Activated naive CD4-positive, alpha-beta T cell treated with anti-CD3 and anti-CD28 coated beads for 36 hours (primary cell): Measurements from ENCODE around the gene ZFYVE19. TPM values are rescaled to one million over a fixed set of nuclear protein-coding genes. Genes with fewer than 3 reads are reported as not detected.
"Not testable (repeated sequence)": the region's sequence is repeated elsewhere in the genome, so short reads cannot be mapped to it uniquely, and the experiment has no call there.

ENCODE experiments used
- CTCF ChIA-PET: fragments of 350-600 bp; sonication (Branson Sonifier 250); formaldehyde crosslinking; loops from one replicate; lab custom pipeline; 2021; ENCODE audit warnings: antibody characterized with exemption; lab: Charles Lee
- DNase-seq: peaks from one replicate; pipeline ENCODE4 v3.0.0-alpha.2; 2020
- H3K27ac Mint-ChIP-seq: one replicate; pipeline ENCODE4 v1.8.0; 2021; ENCODE audit warnings: mild to moderate bottlenecking, mixed read lengths
- H3K27me3 Mint-ChIP-seq: one replicate; pipeline ENCODE4 v1.8.0; 2021; ENCODE audit warnings: low read depth, mixed read lengths
- H3K36me3 Mint-ChIP-seq: one replicate; pipeline ENCODE4 v1.8.0; 2021; ENCODE audit warnings: low read depth, mixed read lengths
- H3K4me1 Mint-ChIP-seq: one replicate; pipeline ENCODE4 v1.8.0; 2021; ENCODE audit warnings: low read depth, mixed read lengths
- H3K4me3 Mint-ChIP-seq: one replicate; pipeline ENCODE4 v1.8.0; 2021; ENCODE audit warnings: mild to moderate bottlenecking, moderate library complexity, mixed read lengths
- H3K9me3 Mint-ChIP-seq: one replicate; pipeline ENCODE4 v1.8.0; 2021; ENCODE audit warnings: mixed read lengths
- intact Hi-C: fragments of 100-400 bp; cut with micrococcal nuclease; formaldehyde crosslinking; loops from one replicate; pipeline ENCODE4 v1.15.1; 2023
- total RNA-seq, 2 experiments: library from RNA; stranded (reverse); gene quantifications; one replicate each; pipeline ENCODE4 v1.2.3, GENCODE V29; 2021

ZFYVE19 gene
- total RNA-seq, 2 experiments from 2014 or later = 15.4 to 17.0 TPM

DNA sequence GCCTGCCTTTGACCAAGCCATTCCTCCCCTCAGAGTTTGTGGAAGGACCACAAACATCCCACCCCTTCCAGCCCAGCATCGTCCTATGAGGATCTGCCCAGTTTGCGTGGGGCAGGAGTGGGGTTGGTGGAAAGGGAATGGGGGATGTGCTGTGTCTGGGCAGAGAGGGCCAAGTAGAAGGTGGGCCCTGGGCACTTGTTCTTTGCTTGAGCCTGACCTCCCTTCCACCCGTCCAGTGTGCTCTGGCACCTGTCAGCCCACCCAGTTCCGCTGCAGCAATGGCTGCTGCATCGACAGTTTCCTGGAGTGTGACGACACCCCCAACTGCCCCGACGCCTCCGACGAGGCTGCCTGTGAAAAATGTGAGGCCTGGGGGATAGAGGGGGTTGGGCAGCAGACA, 47.3 kb downstream of the ZFYVE19 start:
- no peak overlapping the region for H3K4me3 Mint-ChIP-seq

DNA sequence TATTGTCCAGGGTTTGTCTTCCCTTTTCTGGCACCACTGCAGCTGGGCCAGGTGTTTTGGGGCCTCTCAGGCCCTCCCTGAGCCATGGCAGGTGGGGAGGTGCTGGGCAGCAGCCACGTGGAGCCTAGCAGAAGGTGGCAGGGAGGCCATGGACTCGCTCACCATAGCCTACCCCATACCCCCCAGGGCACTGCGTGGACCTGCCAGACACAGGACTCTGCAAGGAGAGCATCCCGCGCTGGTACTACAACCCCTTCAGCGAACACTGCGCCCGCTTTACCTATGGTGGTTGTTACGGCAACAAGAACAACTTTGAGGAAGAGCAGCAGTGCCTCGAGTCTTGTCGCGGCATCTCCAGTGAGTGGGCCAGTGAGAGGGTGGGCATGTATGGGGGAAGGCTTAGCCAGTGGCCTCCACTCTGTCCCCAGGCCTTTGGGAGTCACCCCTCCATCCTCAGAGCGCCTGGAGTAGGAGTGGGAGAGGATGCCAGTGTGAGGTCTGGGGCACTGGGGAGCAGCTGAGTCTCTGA, 48.9 kb downstream of the ZFYVE19 start:
- Mint-ChIP-seq H3K4me1 (peaks cover 11% of the 10 kb centered on the region), H3K36me3 (no peaks in the 10 kb centered on the region), H3K9me3 (no peaks in the 10 kb centered on the region), H3K27ac (no peak overlapping the region), H3K27me3 (no peaks in the 10 kb centered on the region), H3K4me3 (no peak overlapping the region)
- intact Hi-C loops = no loop called here
- CTCF ChIA-PET = interaction anchor here (0.7 to 14.2 kb wide), 2 partner anchors 8 to 45 kb away, joined by 3 to 393 read pairs; partner anchors contain the start of gene VPS18
- DNase-seq = no peak

More for the DNA sequence above, 47.3 kb downstream of the ZFYVE19 start:
- no peak for DNase-seq
- H3K4me1 Mint-ChIP-seq = peaks cover 9% of the 10 kb centered on the region
- H3K27ac Mint-ChIP-seq = no peak overlapping the region
- H3K9me3 Mint-ChIP-seq = no peaks in the 10 kb centered on the region
- H3K27me3 Mint-ChIP-seq = no peaks in the 10 kb centered on the region
- CTCF ChIA-PET = interaction anchor here (14.2 kb wide), 1 partner anchor 47 kb away, joined by 393 read pairs; the partner anchor contains the start of gene VPS18
- intact Hi-C loops = no loop called here
- H3K36me3 Mint-ChIP-seq = no peaks in the 10 kb centered on the region

DNA sequence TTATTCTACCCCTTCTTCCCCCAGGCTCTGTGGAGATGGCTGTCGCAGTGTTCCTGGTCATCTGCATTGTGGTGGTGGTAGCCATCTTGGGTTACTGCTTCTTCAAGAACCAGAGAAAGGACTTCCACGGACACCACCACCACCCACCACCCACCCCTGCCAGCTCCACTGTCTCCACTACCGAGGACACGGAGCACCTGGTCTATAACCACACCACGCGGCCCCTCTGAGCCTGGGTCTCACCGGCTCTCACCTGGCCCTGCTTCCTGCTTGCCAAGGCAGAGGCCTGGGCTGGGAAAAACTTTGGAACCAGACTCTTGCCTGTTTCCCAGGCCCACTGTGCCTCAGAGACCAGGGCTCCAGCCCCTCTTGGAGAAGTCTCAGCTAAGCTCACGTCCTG, 49.9 kb downstream of the ZFYVE19 start:
- CTCF ChIA-PET = interaction anchor here (0.6 to 14.2 kb wide), 8 partner anchors 10 to 405 kb away, joined by 3 to 393 read pairs (median 5); partner anchors contain the start of genes PPP1R14D, SPINT1 and VPS18

DNA sequence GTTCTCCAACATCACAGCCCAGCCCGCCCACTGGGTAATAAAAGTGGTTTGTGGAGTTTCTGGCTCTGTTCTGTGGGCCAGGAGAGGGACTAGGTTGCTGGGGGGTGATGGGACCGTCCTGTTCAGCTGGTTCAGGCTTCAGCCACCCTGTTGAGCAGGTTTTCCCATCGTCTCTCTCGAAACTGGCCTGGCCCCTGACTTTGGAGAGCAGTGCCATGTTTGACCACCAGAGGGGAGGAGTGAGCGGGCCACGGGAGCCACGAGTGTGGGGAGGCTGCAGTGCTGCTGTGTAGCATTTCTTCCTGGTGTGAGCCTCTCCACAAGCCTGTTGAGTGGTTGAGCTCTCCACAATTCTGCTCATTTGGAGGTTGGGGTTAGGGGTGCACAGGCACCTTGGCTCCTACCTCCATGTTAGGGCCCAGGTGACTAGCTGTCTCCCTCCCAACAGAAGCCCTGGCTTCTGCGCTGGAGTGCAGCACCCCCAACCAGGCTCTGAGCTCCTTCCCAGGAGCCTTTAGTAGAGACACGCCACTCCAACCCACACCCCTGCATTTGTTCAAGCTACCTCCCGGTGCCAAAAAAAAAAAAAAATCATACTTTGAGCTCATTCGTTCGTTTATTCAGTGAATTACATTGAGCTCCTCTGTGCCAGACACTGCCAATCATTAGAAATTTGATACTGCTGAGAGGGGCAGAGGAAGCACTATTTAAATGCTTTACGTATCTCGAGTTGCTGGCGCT, 50.9 kb downstream of the ZFYVE19 start:
- Mint-ChIP-seq H3K27ac (no peak overlapping the region), H3K4me3 (no peak overlapping the region), H3K27me3 (no peaks in the 10 kb centered on the region), H3K9me3 (no peaks in the 10 kb centered on the region), H3K36me3 (no peaks in the 10 kb centered on the region), H3K4me1 (peaks cover 11% of the 10 kb centered on the region)
- CTCF ChIA-PET = interaction anchor here (0.5 to 14.2 kb wide), 32 partner anchors 11 to 592 kb away, joined by 3 to 393 read pairs (median 4); partner anchors contain the start of genes DNAJC17, PPP1R14D, SPINT1 and VPS18
- DNase-seq = peak; percentile 85
- intact Hi-C loops = loop anchor here (2.0 kb wide), 1 partner anchor 15 kb away; no protein-coding TSS in a partner anchor

More for the DNA sequence above, 49.9 kb downstream of the ZFYVE19 start:
- intact Hi-C loops = no loop called here
- Mint-ChIP-seq H3K4me1 (peaks cover 11% of the 10 kb centered on the region), H3K36me3 (no peaks in the 10 kb centered on the region), H3K9me3 (no peaks in the 10 kb centered on the region), H3K27ac (no peak overlapping the region), H3K4me3 (no peak overlapping the region), H3K27me3 (no peaks in the 10 kb centered on the region)
- DNase-seq = no peak

DNA sequence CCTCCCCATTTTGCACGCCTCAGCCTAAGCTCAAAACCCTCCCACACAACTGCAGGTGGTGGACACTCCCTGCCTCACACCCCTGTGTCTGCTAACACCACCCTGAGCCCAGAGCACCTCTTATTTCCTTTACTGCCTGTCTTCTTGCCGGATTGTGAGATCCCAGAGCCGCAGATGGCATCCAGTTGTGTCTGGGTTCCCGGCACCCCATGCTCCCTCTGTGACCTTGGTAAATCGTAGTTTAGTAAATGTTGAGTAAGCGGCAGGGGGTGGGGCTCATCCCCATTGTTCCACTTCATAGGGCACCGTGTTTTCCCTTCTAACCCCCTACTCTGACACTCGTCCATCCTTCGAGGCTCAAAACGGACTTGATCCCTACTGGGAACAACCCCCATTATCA, 51.8 kb downstream of the ZFYVE19 start:
- no peaks in the 10 kb centered on the region for H3K27me3 Mint-ChIP-seq
- H3K36me3 Mint-ChIP-seq = no peaks in the 10 kb centered on the region
- CTCF ChIA-PET = interaction anchor here (0.5 to 14.2 kb wide), 22 partner anchors 12 to 555 kb away, joined by 3 to 393 read pairs (median 4); partner anchors contain the start of genes SPINT1 and VPS18
- H3K4me1 Mint-ChIP-seq = peaks cover 11% of the 10 kb centered on the region
- H3K27ac Mint-ChIP-seq = no peak overlapping the region
- H3K9me3 Mint-ChIP-seq = no peaks in the 10 kb centered on the region
- no peak for DNase-seq
- intact Hi-C loops = loop anchor here (1.0 to 2.0 kb wide), 2 partner anchors 14 to 36 kb away; partner anchors contain the start of gene VPS18
- no peak overlapping the region for H3K4me3 Mint-ChIP-seq

DNA sequence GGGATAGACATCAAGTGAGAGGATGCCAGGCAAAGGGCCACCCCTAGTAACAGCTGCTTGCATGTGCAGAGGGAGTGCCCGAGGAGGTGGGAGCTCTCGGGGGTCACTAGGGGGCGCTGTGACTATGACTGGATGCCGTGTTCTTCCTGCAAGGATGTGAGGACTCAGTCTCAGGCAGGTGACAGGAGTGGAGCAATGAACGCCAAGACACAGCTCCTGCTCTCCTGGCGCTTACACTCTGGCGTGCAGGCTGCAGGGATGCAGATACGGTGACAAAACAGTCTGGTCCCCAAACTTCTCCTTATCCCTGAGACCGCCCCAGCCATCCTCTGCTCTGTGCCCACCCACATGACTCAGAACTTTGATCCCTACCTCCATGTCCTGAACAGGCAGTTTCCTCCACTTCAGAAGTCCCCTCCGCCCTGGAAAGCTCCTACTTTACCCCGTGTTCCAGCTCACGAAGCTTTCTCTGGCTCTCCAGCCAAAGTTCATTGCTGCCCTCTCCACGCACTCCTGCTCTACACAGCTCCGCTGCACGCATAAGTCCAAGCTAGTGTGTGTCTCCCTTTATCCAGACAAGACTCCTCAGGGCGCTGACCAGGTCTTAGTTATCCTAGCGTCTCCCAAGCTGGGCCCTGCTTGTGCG, 52.4 kb downstream of the ZFYVE19 start:
- Mint-ChIP-seq H3K9me3 (no peaks in the 10 kb centered on the region), H3K27me3 (no peaks in the 10 kb centered on the region), H3K4me1 (peaks cover 11% of the 10 kb centered on the region), H3K36me3 (no peaks in the 10 kb centered on the region), H3K4me3 (no peak overlapping the region), H3K27ac (no peak overlapping the region)
- CTCF ChIA-PET = interaction anchor here (0.6 to 14.2 kb wide), 23 partner anchors 13 to 1436 kb away, joined by 3 to 393 read pairs (median 3); partner anchors contain the start of genes DNAJC17, RAD51, SPINT1 and VPS18
- intact Hi-C loops = loop anchor here (1.0 to 2.0 kb wide), 2 partner anchors 13 to 35 kb away; partner anchors contain the start of gene VPS18
- peak; percentile 96 for DNase-seq

DNA sequence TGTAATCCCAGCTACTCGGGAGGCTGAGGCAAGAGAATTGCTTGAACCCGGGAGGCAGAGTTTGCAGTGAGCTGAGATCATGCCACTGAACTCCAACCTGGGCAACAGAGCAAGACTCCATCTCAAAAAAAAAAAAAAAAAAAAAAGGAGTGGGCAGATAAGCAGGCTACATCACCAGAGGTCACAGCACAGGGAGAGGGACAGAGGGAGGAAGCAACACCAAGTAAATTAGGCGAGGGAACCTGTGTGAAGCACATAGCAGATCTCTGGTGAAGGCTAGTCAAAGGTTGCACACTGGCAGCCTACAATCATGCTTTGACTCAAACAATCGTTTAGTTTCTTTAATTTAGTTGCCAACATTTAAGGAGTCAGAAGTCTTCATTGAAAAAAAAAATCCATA, 54.3 kb downstream of the ZFYVE19 start:
- CTCF ChIA-PET = interaction anchor here (0.6 to 14.2 kb wide), 2 partner anchors 40 to 52 kb away, joined by 3 to 393 read pairs; partner anchors contain the start of gene VPS18
- not testable (repeated sequence) for H3K27ac Mint-ChIP-seq

DNA sequence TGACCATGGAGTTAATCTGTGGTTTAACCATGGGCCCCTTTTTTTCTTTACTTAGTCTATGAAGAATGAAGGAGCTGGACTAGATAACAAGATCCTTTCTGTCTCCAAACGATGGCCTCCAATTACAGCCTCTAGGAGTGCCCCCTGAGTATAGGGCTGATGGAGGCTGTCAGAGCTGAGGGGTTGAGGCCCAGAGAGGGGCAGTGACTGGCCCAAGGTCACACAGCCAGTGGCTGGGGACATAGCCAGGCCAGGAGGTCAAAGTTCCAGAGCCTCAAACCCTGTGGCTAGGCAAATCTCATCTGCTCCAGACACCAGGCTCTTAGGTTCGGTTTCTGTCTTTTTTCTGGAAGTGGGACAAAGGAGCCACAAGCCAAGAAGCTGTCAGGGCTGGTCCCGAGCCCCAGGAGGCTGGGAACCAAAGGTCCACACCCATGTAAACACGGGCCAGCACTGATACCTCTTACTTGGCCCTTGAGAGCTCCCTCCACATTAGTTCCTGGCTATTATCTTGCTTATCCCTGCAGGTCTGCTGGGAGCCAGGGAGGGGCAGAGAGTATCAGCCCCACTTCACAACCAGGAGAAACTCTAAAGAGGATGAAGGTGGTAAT, 56.9 kb downstream of the ZFYVE19 start:
- Mint-ChIP-seq H3K36me3 (no peaks in the 10 kb centered on the region), H3K4me3 (no peak overlapping the region), H3K9me3 (no peaks in the 10 kb centered on the region), H3K27ac (no peak overlapping the region), H3K4me1 (peaks cover 5% of the 10 kb centered on the region), H3K27me3 (no peaks in the 10 kb centered on the region)
- DNase-seq = no peak
- CTCF ChIA-PET = interaction anchor here (14.2 kb wide), 1 partner anchor 37 kb away, joined by 393 read pairs; the partner anchor contains the start of gene VPS18
- intact Hi-C loops = no loop called here

More for the DNA sequence above, 54.3 kb downstream of the ZFYVE19 start:
- H3K36me3 Mint-ChIP-seq, intact Hi-C loops, H3K27me3 Mint-ChIP-seq, H3K4me3 Mint-ChIP-seq, DNase-seq, H3K9me3 Mint-ChIP-seq: not testable (repeated sequence)
- peaks cover 11% of the 10 kb centered on the region for H3K4me1 Mint-ChIP-seq

Other genes starting within 250 kb of the ZFYVE19 start
- gene CCDC32, start 242.0 kb upstream of the ZFYVE19 start, total RNA-seq = 10 to 100 TPM; 25.4 to 25.8 TPM
- gene RPUSD2, start 237.8 kb upstream of the ZFYVE19 start, total RNA-seq = 10 to 100 TPM; 10.9 to 12.6 TPM
- 10 to 100 TPM; 31.0 to 32.7 TPM for gene KNL1, start 212.8 kb upstream of the ZFYVE19 start, total RNA-seq
- 10 to 100 TPM; 65.8 to 68.8 TPM for gene RAD51, start 111.9 kb upstream of the ZFYVE19 start, total RNA-seq
- 10 to 100 TPM; 17.8 to 19.2 TPM for gene RMDN3, start 51.8 kb upstream of the ZFYVE19 start, total RNA-seq
- 10 to 100 TPM; 28.1 to 32.7 TPM for gene GCHFR, start 43.0 kb upstream of the ZFYVE19 start, total RNA-seq
- gene C15orf62, start 37.1 kb upstream of the ZFYVE19 start, total RNA-seq = under 1 TPM; 0.10 to 0.33 TPM
- gene DNAJC17, start 384 bp downstream of the ZFYVE19 start, total RNA-seq = 10 to 100 TPM; 25.9 to 28.1 TPM
- not detected for gene PPP1R14D, start 21.6 kb downstream of the ZFYVE19 start, total RNA-seq
- 1 to 10 TPM; 4.5 to 4.7 TPM for gene SPINT1, start 37.0 kb downstream of the ZFYVE19 start, total RNA-seq
- gene RHOV, start 67.1 kb downstream of the ZFYVE19 start, total RNA-seq = under 1 TPM in 1 of 2 experiments, not detected in 1; 0.22 TPM
- gene VPS18, start 87.4 kb downstream of the ZFYVE19 start, total RNA-seq = 1 to 10 TPM; 3.3 to 3.4 TPM
- under 1 TPM in 1 of 2 experiments, not detected in 1; 0.14 TPM for gene DLL4, start 122.3 kb downstream of the ZFYVE19 start, total RNA-seq
- 10 to 100 TPM; 19.8 to 20.2 TPM for gene CHAC1, start 146.4 kb downstream of the ZFYVE19 start, total RNA-seq